Right ventricle myocardium inferior (tissue), 1 donor: ENCODE measurements around the gene DNTT. TPM values are rescaled to one million over a fixed set of nuclear protein-coding genes. Genes with fewer than 3 reads are reported as not detected.

Experiments used
- ATAC-seq: fragments of 200-7000 bp; cut with Tn5 transposase; one replicate; pipeline ENCODE4 v1.9.1; 2020; ENCODE audit warnings: mild to moderate bottlenecking, moderate library complexity
- DNase-seq: peaks from one replicate; pipeline ENCODE4 v3.0.0; 2021; ENCODE audit errors: missing footprints
- intact Hi-C: fragments of 100-400 bp; cut with DNase I; formaldehyde crosslinking; loops from one replicate; pipeline ENCODE4 v1.11.0; 2022
- long read RNA-seq: library from polyadenylated mRNA; unstranded; transcript quantifications from one replicate; pipeline ENCODE4 v2.0.0, GENCODE V29; 2021
- total RNA-seq: library from RNA; stranded (reverse); fragmentation: NEBNext Ultra II Directional; extraction: Animal tissue kit (Norgen Biotek cat#: 25700); gene quantifications from one replicate; pipeline ENCODE4 v1.2.1, GENCODE V29; 2021
- donor health status: DM: no; HTN: yes; CAD: no; lungs with severe emphysema.

The DNTT gene
- total RNA-seq: not detected
- long read RNA-seq: 0 reads

DNA sequence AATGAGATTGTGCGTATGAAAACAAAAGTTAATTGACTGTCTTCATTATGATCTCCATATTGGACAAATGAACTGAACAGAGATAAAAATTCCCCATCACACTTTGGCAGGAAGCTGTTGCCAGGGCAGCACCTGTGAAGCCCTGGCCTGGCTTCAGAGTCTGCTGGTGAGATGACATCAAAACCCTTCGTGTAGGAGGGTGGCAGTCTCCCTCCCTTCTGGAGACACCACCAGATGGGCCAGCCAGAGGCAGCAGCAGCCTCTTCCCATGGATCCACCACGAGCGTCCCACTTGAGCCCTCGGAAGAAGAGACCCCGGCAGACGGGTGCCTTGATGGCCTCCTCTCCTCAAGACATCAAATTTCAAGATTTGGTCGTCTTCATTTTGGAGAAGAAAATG, at the start of gene DNTT:
DNTT (plus strand) TSS at position 205 of the 400 bp plus-strand sequence; CDS start at position 269, 64 bp downstream.
- intact Hi-C loops: no loop called here
- ATAC-seq (no peak), DNase-seq (no peak)

DNA sequence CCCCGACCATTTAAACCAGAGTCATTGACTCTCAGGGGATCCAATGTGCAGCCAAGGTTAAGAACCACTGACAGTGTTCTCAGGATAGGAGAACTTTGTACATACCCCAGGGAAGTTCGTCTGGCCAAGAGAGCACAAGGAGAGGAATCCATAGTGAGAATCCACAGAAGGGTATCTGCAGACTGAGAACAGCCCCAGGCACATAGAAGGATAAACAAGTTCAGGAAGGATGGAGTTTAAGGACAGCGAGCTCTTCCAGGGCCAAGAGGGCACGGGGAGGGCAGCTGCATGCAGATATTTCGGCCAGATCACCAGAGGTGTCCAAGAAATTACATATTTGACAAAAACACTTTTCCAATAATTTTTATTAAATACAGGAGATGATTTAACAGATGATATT, 49.3 kb upstream of the DNTT start:
- DNase-seq (no peak), ATAC-seq (no peak)
- intact Hi-C loops: no loop called here

DNA sequence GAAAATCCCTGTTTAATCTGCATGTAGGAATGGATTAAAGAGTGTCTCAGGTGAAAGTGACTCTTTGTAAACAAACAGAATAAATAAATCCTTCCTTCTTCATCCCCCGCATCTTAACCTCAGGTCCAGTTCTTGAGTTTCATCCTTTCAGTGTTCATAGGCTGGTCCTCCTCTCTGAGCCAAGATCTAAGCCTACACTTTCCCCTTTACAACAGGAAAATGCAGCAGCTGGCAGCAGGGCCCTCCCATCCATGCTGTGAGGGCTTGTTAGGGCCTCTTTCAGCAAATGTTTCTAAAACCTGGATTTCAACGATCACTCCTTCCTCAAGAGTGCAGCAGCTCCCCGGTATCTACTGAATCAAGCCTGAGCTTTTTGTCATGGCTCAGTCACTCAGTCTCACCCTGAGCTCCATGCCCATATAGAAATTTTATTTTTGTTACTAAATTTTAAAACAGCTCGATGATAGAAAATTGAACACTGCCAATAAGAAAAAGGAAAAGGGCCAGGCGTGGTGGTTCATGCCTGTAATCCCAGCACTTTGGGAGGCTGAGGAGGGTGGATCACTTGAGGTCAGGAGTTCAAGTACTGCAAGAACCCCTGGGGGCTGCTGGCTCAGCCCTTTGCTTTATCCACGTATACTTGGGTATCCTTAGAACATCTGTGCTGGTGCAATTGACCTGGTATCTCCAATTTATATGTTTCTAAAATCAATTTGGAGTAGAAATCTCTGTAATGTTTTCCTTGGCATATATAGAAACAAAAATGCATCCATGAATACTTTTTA, 48.5 kb upstream of the DNTT start:
- intact Hi-C loops: no loop called here
- ATAC-seq (no peak), DNase-seq (no peak)

DNA sequence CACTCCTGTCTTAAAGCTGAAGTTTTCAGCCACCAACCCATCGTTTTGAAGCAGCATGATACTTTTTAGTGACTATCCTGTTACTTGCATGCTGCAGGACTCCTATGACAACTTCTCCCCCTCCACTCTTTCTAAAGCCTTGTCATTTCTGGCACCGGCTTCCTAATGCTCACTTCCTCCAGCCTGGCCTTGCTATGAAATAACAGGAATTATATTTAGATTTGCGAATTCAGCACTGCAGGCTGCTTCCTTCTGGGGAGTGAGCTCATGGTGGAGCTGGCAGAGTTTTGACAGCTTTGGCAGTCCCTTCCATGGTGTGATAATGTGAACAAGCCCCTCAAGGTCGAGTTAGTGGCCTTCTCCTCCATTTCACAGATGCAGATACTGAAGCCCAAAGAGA, 46.3 kb upstream of the DNTT start:
- no peak for DNase-seq
- peak; percentile 75 for ATAC-seq

DNA sequence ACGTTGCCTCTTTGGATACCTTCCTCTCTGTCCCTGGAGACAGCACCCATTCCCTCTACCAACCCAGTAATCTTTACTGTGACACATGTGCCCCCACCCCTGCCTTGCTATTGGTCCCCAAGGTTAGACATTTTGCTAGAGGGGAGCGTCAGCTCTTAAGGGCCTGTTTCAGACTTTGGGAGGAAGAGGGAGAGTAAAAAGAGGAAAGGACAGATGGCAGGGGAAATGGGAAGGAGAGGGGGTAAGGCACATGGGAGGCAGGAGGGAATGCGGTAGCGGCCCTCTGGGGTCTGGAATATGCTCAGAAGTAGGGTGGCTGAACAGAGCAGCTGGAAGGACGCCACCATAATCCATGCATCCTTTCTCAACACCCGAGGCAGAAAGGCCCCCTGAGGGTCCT, 45.1 kb upstream of the DNTT start:
- ATAC-seq (peak; percentile 32), DNase-seq (no peak)
- intact Hi-C loops: no loop called here

More for the DNA sequence above, 46.3 kb upstream of the DNTT start:
- intact Hi-C loops: no loop called here

DNA sequence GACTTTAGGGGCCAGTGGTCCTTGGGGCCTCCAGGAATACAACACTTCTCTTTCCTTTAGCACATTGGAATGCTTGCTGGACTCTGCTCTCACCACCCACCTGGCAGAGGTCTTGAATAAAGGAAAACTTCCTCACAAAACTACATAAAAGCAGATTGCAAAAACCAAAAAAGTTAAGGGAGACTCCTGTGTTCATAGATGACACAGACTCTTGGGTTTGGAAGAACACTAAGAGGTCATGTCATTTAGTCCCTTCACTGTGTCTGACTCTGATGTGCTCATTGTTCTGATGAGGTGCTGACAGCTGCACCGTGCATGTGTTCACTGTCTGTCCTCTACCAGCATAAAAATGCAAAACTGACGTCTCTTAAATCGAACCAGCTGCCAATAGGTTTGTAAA, 44.2 kb upstream of the DNTT start:
- DNase-seq: no peak
- ATAC-seq: peak; percentile 60
- intact Hi-C loops: no loop called here

DNA sequence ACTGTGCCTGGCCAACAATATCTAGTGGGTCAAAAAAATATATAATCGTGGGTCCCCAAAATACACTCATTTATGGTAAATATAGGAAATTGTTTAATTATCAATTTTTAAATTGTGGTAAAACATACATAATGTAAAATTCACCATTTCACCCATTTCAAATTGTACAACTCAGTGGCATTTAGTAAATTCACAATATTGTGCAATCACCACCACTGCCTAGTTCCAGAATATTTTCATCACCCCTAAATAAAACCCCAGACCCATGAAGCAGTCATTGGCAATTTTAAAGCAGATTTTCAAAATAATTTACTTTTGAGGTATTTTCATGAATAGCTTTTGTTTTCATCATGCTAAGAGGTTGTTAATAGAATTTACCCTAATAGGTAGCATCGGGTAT, 43.1 kb upstream of the DNTT start:
- DNase-seq: no peak
- intact Hi-C loops: no loop called here
- no peak for ATAC-seq

DNA sequence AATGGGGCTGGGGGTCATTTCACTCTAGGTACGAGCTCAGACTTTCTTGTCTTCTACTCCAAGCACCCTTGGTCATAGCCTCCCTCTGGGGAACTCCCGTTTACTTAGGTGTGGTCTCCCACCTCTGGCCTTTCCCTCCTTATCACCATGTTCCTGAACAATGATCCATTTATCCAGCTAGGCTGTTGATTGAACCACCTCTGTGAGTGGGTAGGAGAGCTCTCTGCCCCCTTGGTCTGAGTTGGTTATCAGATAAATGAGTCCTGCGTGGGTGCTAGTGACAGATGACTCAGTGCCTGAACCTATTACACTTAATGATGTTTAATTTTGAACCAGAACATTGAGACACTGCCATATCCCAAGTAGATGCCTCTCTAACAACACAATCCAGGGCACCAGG, 42.3 kb upstream of the DNTT start:
- ATAC-seq (no peak), DNase-seq (no peak)
- intact Hi-C loops: no loop called here

DNA sequence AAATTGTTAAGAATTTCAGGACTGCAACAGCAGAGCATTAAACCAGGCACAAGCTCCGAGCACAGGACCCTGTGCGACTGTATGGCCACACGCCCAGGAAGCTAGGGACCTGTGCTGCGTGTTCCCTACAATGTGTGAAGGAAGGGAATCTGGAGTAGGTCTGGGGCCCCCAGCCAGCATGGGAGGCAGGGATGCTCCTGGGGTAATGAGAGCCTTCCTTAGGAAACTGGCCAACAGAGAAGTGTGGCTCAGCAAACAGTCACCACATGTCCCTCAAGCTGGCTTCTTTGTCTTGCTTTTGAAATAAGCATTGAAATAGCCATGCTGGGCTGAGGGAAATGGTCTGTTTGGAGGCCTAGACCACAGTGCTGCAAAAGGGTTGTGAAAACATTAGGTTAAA, 41.1 kb upstream of the DNTT start:
- no peak for DNase-seq
- no peak for ATAC-seq
- intact Hi-C loops: no loop called here

DNA sequence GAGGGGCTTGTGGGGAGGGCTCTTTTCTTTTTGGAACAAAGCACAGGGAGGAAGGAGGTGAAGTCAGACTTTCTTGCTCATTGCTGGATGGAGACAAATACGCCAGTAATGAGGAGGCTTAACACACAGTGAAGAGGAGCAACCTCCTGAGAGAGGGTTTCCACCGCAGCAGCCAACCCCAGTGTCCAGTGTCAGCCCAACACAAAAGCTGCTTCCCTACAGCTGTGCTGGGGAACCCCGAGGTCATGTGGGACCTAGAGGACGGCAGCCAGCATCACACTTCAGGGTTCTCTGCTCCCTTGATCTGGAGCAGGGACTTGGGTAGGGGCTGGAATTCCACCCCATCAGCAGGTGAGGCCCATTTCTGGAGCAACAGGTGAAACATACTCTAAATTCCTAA, 40.6 kb upstream of the DNTT start:
- DNase-seq (no peak), ATAC-seq (no peak)
- intact Hi-C loops: no loop called here

DNA sequence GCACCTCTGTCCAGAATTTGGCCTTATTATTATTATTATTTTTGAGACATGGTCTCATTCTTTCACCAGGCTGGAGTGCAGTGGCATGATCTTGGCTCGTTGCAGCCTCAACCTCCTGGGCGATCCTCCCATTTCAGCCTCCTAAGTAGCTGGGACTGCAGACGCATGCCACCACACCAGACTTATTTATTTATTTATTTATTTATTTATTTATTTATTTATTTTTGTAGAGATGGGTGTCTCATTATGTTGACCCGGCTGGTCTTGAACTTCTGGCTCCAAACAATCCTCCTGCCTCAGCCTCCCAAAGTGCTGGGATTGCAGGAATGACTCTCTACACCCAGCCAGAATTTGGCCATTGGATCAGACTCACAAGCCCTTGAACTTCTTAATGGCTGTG, 39.3 kb upstream of the DNTT start:
- no peak for DNase-seq
- intact Hi-C loops: no loop called here
- no peak for ATAC-seq

DNA sequence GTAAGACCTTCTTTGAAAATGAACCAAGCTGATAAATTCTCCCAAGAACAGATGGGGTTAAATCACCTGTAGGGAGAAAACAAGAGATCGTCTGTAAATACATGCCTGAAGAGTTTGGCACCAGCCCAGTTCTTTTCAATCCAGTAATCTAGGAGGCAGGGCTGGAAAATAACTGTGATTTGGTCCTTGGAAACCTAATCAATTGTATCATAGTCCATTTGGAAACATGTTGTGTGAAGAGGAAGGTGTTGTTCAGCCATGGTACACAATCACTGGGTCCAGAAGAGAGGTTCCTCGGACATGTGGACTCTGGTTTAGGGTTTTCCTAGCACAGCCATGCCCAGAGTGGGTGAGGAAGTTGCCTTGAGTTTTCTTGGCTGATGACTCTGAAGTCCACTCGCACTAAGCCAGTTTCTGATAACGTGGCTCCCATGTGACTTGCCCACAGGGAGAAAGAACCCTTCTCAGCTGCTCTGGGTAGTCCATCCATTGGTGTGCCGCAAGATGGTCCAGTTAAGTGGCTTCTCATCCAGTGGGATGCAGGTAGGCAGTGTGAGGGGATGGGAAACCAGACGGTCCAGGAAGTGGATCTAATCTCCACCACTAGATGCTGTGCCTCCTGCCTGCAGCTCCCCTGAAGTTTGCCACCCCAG, 38.0 kb upstream of the DNTT start:
- DNase-seq: no peak
- intact Hi-C loops: no loop called here
- no peak for ATAC-seq

DNA sequence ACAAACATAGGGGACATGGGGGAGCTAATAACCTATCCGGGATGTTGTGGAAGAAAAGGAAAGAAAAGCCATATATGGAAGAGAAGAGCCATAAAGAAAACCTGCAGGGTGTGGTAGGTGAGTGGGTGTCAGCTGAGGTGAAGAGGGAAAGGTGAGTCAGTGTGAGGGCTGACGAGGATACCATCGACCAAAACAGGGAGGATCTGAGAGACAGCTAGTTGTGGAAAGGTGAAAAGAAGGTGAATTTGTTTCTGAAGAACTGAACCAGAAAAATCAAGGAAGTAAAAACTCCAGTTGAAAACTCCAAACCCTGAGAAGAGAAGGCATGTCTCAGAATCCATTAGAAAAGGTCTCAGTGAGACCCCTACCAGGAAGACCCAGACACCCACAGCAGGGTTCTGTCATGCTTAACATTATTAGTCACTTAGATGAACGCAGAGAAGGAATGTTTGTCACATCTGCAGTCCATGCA, 37.0 kb upstream of the DNTT start:
- intact Hi-C loops: no loop called here
- DNase-seq (no peak), ATAC-seq (no peak)

DNA sequence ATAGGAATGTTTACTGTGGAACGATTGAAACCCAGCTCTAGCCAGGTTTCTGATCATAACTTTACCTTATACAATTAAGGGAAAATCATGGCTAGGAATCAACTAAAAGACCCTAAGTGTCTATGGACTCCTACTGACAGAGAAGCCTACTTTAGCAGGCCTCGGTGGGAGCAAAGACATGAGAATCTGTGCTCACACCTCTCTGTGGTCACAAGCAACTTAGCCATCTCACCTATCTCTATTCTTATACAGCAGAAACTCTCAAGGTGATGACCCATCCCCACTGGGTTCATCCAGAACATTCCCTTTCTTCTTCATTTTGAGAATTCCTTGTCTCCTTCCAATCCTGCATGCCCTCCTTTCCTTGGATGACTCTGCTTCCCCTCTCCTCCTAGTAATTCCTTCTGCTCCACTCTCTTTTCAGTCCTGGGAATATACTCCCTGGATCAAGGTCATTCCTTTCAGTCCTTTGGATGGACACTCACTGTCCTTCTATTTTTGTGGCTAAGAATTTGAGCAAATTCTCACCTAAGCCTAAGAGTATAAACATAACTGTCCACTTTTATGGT, 35.8 kb upstream of the DNTT start:
- intact Hi-C loops: no loop called here
- no peak for DNase-seq
- no peak for ATAC-seq

DNA sequence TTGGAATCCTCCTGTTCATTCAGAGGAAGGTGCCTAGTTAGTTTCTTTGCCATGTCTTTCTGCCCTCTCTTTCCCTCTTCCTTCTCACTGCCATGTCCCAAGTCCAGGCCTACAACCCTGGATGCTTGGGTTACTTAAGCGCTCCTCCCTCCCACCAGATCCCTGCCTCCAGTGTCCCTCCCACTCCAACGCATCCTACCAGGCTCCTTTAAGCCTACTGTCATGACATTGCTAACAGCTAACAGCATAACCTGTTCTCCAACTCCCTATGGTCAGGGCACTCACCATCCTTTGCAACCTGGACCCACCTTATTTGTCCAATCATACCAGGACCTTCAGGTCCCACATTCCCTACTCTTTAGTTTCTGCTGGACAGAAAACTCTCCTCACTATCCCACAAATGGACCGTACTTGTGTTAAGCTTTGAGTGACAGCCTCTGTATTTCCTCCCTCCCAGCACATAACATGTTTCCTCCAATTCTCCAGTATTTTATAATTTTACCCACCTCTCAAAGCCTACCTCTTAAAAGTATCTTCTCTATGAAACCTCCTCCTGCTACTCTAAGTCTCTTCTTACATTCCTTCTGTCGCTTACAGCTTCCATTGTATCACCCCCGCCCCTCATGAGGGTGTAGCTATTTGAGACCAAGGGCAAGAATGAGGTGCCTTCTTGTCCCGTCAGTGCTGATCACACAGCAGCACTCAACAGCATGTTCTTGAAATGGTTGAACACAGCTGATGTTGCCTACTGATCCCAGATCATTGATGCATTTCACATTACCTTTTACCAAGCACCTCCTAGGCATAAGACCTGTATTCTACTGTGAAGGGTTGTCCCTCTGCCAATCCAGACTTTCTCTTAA, 34.6 kb upstream of the DNTT start:
- ATAC-seq (no peak), DNase-seq (no peak)
- intact Hi-C loops: no loop called here

DNA sequence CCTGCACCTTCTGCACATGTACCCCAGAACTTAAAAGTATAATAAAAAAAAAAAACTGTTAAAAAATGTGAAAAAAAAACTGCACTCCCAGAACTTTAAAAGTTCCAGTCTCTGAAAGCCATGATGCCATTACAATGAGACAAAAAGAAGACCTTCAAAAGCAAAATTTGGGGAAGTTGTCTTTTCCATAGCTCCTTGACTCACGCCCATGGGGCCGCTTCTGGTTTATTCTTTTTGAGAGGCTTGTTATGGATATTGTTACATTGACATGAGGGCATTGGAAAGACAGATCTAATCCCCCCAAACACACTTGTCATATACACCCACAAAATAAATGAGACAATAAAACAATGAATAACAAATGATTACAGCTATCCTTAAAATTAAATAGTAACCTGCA, 33.7 kb upstream of the DNTT start:
- DNase-seq (no peak), ATAC-seq (no peak)
- intact Hi-C loops: no loop called here

DNA sequence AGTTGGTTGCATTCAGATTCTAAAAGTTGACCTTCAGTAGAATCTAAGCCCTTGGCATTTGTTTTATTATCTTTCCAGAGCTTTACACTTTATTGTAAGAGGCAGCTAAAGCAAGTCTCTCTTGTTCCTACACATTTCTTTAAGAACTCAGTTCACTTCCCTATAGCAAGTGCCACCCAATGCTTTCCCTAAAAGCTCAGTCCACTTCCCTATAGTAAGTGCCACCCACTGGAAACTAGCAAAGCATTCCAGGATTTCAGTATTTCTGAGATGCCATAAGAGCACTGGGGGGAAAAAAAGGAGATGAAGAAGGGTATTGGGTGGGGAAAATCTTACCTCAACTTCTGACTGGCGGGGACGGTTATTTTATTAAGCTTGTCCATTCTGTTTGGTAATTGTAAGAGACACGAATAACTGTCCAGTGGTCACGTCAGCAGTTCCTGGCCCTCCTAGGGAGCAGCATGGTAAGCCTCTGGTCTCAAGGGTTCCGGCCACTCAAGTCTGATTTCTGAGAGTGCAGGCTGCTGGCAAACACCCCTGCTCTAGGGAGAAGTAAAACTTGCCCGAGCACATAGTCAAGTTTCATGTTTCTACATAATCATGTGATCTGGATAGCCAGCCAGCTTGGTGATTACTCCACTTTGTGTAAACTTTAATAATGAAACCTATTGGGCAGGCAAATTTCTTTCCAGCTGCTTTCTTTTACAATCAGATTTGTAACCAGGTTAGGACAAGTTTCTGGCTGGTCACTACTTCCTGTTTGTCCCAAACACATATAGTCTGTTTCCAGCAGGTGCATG, 33.0 kb upstream of the DNTT start, which contains the start of gene BLNK:
BLNK (minus strand) TSS at position 554 of the 800 bp plus-strand sequence; CDS start at position 383, 171 bp downstream.
- intact Hi-C loops: no loop called here
- peak; percentile 89 for ATAC-seq
- DNase-seq: no peak
